GM12891 (cell line): ENCODE results near the gene LEMD2.

Experiments used
- POLR2A ChIP-seq: IDR thresholded peaks from 2 replicates; pipeline ENCODE4 v1.6.1; 2011; ENCODE audit warnings: low read depth, low read length, control low read depth
- POLR2AphosphoS5 ChIP-seq: IDR thresholded peaks from 2 replicates; pipeline ENCODE4 v1.6.1; 2011; ENCODE audit warnings: low read depth, low read length, control low read depth
- TAF1 ChIP-seq: IDR thresholded peaks from 2 replicates; pipeline ENCODE4 v1.6.1; 2011; ENCODE audit warnings: low read depth, low read length, control low read depth

DNA sequence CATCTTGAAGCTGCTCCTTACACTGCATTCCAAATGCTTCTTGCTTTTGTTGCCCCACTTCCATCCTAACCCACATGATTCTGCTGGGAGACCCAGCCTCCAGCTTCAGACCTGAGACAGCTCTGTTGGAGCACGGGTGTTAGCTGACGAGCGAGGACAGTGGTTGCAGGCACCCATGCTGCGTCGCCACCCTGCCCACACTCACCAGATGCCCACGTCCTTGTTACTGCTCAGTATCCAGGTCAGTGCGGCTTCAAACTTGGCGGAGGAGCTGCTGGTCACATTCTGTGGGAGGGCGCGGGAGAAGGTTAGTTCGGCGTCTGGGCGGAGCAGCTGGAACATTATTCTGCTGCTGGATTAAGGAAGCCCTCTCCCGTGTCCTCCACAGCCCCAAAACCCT is 9.0 kb downstream of the LEMD2 start:
- TF ChIP-seq POLR2AphosphoS5 (no peak), POLR2A (no peak), TAF1 (no peak)
